ENCODE results near the gene FHIT.

DNA sequence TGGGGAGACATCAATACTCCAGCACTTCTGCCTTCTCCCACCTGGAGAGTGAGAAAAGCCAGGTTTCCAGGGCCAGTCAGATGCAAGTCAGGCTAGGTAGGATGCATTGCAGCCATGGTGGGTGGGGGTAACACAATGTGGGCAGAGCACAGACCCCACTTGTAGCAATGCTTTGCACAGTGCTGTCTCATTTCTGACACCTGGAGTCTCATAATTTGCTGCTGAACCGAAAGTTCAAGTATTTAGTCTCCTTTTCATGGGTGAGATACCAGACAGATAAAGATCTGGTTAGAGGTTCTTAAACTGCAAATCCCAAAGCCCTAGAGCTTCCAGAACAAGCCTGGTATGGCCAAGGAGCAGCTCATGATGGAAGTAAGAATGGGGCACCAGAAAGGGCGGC lies 1321.1 kb downstream of the FHIT start:
- TF ChIP-seq EZH2 (IDR thresholded peaks at IDR 0.05; ENCODE audit: insufficient read depth, poor library complexity, severe bottlenecking) (no peak), EZH2phosphoT487 (IDR thresholded peaks at IDR 0.05; ENCODE audit: insufficient read depth, low read depth) (no peak)

All from GM23248 (cell line).